ELR (cell line): ENCODE measurements around the gene GGCX.
"Not testable (repeated sequence)": the region's sequence is repeated elsewhere in the genome, so short reads cannot be mapped to it uniquely, and the experiment has no call there.

ENCODE experiments used
- DNase-seq: peaks from one replicate; pipeline ENCODE4 v3.0.0-alpha.2; 2015; ENCODE audit warnings: low read depth

The GGCX gene

DNA sequence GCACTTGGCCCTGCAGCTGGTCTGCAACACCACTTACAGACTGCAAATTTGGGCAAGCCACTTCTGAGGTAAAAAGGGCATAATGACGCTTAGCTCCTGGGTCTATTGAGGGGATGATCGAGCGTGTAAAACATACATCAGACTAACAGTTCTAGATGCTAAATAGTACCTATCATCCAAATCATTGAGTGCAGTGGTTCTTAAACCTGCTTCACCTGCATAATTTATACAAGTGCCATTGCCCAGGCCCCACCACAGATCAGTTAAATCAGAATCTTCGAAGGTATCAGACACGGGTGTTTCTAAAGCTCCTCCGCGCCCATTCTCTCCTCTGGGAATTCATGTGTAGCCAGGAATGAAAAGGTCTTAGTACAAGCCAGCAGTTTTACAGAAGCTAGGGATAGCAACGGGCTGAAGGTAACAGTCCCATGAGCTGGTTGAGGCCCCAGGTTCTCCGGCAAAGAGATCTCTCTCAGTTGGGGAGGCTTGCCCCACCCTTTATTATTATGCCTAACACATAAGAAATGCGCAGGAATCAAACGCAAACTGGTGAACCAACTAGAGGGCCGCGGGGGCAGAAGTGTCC lies 33.5 kb upstream of the GGCX start:
- no peak for DNase-seq

DNA sequence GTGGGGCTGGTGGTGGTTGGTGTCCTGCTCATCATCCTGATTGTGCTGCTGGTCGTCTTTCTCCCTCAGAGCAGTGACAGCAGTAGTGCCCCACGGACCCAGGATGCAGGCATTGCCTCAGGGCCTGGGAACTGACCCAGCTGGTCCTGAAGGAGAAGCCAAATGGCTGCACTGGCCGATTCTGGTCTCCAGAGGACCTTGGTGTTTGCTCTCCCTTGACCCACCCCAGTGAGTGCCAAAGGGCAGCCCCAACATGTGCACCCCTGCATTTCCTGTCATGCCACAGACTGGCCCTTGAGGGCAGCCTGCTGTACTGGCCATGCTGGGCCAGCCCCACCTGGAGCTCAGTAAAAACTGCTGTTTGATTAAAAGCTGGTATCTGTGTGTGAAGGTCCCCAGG lies 31.7 kb upstream of the GGCX start:
- DNase-seq: no peak

DNA sequence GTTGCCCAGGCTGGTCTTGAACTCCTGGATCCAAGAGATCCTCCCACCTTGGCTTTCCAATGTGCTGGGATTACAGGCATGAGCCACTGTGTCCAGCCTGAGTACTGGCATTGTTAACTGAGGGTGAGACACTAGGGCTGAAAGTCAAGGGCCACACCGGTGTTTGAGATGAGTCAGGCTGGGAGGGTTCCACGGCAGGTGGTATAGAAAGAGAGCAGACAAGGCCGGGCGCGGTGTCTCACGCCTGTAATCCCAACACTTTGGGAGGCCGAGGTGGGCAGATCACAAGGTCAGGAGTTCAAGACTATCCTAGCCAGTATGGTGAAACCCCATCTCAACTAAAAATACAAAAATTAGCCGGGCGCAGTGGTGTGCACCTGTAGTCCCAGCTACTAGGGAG lies 31.0 kb upstream of the GGCX start:
- not testable (repeated sequence) for DNase-seq

DNA sequence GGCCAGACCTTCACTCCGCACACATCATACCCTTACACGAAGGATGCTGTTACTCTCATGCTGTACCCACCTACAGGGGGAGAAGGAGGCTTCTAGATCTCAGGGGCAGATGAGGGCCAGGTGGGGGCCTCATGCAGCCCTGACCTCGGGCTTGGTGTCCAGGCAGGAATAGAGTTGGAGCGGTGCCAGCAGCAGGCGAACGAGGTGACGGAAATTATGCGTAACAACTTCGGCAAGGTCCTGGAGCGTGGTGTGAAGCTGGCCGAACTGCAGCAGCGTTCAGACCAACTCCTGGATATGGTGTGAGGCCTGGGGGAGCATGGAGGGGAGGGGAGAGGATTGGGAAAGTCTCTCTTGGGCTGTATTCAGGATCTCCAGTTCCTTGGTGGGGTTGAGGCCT lies 30.3 kb upstream of the GGCX start:
- DNase-seq: no peak

DNA sequence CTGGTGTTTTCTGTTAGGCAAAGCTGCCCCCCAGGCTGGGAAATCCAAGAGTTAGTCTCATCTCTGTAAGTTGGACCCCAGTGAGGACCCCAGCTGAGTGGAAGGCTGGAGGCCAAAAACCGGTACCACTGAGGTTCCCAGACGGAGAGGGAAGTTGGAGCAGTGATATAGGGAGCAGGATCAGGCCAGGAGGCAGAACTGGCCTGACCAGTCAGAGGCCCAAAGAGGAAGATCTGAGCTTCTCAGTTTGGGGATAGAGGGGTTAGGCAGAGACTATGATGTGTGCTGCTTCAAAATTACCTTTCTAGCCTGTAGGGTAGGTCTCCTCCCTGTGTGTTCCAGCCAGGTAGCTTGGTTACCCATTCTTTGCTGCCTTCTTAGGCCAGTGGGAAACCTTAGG lies 29.7 kb upstream of the GGCX start:
- no peak for DNase-seq

DNA sequence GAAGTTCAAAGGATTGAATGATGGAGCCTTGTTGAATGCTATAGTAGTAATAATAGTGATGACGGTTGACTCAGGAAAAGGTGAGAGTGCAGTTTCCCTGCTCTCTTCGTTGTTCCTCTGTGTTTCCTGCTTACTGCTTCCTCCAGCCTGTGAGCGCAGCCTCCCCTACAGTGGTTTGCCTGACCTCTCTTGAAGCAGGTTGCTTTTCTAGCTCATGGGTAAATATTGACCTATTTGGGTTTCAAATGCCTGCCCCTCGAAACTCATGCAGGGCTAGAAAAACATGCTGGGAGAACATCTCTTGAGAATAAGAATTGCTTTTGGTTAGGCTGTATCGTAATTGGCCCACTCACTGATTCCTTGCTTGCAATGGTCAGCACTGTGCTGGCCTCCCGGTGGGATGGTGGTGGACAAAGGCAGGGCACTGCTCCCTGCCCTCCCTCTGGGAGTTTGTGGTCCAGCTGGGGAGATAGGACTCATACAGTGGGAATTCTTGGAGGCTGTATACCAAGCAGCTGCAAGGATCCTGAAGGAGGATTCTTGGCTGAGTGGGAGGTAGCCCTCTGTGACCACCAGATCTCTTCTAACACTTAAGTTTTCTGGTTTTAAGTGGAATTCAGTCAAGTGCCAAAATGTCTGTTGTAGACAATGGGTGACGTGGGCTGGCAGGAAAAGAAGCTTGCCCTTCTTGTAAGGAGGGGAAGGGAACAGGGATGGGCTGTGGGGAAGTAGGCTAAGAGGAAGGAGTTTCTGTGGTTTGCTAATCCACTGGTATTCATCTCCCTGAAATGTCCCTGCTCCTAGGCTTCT lies 28.9 kb upstream of the GGCX start:
- DNase-seq: peak; percentile 57

DNA sequence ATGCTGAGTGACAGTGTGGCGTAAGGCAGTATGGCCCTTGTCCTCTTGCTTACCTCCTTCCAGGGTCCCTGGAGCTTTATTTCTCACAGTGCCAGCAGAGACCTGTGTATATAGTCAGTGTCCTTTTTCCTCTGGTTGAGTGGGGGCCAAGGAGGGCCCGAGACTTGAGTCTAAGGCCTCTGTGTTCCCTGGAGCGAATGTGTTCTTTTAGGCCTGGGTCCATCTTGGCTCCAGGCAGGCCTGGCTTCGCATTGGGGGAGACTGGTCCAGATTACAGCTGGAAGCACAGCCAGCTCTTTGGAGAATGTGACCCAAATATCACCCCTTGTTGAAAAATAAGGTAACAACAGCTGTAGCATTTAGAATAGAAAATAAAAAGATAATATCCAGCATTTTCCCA lies 27.9 kb upstream of the GGCX start:
- DNase-seq: no peak

DNA sequence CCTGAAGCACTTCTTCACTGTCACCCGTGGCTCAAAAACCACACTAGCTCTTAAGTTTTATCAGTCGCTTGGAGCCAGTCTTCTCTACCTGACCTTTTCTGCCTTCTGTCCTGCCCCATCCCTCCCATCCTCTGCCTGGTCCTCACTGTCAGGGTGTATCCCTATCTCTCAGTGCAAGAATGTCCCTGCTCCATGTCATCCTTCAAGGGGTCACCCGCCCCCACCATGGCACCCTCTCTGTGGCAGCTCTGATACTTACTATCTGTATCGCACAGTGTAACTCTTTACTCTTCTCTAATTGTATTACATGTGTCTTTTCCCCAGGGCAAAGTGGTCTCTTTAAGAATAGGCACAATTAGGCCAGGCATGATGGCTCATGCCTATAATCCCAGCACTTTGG lies 27.4 kb upstream of the GGCX start:
- DNase-seq: no peak

DNA sequence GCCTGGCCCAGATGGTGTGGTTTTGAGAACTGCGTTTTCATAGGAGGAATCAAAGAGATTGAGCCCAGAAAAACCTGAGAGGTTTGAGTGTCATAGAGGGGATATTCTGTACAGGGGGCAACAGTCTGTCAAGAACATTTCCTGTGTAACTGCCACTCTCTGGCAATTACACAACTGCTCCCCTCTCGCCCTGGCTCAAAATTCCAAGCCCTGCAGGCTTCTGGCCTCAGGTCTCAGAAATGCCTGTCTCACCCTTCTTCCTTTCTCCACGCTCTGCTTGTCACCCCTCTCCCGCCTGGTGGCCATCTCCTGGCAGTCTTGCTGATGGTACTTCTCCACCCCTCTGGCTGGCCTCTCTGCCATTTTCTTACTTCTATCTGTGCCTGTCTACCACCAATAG lies 26.9 kb upstream of the GGCX start:
- no peak for DNase-seq

DNA sequence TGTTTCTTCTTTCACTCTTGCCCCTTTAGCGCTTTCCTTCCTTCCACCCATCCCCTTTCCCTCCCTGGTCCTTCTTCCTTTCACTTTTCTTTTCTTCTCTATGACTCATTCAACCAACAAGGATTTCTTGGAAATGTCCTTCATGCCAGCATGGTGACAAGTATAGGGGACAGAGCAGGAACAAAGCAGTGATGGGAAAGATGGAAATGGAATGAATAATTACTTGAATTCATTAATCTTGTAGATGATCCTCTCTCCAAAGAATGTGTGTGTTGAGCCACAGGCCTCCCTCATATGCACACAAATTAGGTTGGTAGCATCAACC lies 24.4 kb upstream of the GGCX start:
- DNase-seq: peak; percentile 63

DNA sequence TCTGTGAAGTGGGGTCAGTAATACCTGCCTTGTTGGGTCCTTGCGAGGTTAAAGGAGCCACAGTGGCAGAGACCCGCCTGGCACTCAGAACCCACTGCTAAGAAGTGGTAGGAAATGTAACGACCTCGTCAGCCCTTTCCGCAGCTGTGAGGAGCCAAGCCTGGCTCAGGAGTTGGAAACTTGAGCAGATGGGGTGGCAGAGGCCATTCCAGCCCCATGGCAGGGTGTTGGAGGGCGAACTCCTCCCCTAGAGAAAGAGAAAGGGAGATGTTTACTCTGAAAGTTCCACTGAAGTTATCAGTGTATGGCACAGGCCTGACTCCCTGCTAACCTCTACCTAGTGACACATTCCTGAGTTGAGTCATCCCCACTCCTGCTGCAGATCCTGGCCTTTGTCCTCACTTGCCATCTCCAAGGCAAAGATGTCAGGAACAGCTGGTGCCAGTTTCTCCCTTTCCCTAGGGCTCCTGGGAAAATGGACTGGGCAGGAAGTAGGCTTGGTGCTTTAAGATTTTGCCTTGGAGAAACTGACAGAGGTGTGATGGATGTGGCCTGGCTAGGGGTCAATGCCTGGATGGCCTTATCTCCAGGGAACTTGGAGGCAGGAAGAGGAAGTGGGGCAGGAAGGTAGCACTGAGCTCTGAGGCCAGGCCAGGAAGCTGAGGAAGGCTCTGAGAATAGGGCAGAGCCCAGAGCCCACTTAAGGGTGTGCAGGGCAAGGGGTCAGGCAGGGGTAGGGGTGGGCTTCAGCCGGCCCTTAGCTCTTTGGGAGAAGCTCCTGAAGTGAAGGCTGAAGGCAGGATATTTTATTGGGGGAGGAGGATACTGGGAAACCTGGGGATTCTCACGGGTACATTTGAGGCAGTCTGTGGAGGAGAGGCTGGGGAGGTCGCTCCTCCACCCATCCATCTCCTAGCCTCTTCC lies 23.8 kb upstream of the GGCX start:
- peak; percentile 85 for DNase-seq

DNA sequence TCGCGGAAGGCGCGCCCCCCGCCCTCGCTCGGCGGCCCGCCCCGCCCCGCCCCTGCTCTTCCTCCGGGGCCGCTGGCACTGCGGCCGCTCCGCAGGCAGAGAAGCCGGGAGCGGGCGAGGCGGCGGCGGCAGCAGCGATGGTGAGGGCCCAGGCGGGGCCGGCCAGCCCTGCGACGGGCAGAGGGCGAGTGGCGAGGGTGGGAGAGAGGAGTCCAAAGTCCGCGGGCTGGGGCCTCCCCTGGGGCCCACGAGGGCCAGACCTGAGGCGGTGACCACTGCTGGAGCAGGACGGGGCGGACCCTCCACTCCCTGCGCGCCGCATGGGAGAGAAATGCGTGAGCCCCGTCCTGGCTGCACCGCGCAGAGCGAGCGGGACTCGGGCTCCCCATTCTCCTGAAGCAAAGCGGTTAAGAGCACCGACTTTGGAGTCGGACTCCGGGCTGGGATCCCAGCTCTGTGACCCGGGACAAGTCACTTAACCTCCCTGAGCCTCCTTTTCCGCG lies 23.1 kb upstream of the GGCX start, which contains the start of gene VAMP5:
Gene VAMP5 (plus strand): TSS at position 78 of the 503 bp plus-strand sequence. CDS start 60 bp downstream, at position 138.
- peak; percentile 55 for DNase-seq

DNA sequence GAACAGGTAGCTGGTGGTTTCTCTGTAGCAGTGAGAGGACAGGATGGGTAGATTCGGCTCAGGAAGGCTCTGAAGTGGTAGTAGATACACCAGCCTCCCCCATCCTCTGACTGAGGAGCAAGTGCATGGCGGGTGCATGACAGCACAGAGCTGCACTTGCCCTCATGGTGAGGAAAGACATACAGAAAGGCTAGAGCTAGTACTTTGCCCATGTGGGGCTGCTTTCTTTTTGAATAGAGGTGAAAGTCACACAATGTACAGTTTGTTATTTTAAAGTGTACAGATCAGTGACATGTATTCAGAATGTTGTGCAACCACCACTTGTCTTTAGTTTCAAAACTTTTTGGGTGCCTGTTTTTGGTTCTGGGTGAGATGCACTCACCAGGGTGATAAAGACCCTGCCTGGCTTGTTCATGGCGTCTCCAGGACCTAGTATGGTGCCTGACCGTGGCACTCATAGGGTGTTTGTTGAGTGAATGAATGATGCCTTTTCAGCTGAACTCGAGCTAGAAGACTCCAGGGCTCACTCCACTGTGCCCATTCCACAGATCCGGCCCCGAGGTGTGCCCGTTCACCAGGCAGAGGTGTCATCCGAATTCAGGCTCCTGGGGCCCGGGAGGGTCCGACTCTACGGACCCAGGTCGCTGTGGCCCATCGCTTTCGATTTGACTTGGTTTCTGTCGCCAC lies 22.5 kb upstream of the GGCX start:
- DNase-seq: peak; percentile 20

DNA sequence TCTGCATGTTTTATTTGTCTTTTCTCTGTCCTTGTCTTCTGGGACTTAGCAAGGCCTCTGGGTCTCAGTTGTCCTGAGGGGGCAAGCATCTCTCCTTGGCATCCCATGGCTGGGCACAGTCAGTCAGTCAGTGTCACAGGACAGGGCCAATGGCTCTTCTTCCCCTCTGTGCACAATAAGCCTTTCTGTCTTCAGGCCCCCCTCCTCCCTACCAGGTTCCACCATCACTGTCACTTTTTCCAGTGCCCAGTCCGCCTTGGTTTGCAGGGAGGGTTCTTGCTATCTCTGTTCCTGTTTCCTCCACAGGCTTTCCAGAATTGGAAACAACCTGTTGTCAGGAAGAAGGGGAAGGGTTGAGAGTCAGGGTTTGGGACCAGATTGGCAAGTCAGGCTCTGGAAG lies 21.2 kb upstream of the GGCX start:
- no peak for DNase-seq

DNA sequence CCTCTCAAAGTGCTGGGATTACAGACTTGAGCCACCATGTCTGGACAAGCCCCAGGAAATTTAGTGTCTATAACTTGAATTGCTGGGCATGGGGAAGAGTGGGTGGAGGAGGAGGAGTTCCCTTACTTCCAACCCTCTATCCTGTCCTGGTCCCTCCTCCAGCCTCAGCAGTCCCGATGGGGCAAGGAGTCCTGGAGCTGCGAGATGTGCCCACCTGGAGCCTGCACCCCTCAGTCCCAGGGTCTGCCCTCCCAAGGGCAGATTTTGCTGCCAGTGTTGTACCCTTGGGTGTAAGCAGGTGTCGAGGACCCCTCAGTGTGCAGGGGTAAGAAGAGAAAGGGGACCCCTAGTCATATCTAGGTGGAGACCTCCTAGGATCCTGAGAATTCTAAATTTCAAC lies 18.9 kb upstream of the GGCX start:
- DNase-seq: no peak

DNA sequence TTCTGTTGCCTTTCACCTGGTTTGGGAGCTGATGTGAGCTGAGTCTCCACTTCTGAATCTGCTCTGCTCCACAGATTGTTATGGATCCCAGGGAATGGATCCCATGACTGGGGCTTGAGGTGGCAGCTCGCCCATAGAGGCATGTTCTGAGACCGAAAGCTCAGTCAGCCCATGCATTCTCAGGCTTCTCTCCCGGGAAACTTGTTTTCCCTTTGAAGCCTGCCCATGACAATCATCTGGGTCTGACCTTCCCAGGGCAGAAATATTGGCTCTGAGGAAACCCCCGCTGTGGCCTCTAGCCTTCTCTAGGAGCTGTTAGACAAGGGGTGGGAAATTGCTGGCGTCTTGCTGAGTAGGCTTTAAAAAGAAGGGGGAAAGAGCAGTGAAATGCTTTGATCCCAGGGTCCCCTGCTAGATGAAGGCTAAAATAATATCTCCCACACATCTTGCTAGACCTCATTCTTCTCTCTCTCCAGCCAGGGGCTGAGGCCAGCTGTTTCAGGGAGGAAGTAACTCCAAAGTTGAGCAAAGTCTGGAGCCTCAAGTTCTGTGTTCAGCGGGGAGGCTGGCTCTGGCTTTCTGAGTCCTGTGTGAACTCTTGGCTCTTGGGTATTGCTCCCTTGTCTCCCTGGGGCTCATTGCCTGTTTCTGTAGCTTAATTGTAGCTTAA lies 18.1 kb upstream of the GGCX start:
- no peak for DNase-seq

DNA sequence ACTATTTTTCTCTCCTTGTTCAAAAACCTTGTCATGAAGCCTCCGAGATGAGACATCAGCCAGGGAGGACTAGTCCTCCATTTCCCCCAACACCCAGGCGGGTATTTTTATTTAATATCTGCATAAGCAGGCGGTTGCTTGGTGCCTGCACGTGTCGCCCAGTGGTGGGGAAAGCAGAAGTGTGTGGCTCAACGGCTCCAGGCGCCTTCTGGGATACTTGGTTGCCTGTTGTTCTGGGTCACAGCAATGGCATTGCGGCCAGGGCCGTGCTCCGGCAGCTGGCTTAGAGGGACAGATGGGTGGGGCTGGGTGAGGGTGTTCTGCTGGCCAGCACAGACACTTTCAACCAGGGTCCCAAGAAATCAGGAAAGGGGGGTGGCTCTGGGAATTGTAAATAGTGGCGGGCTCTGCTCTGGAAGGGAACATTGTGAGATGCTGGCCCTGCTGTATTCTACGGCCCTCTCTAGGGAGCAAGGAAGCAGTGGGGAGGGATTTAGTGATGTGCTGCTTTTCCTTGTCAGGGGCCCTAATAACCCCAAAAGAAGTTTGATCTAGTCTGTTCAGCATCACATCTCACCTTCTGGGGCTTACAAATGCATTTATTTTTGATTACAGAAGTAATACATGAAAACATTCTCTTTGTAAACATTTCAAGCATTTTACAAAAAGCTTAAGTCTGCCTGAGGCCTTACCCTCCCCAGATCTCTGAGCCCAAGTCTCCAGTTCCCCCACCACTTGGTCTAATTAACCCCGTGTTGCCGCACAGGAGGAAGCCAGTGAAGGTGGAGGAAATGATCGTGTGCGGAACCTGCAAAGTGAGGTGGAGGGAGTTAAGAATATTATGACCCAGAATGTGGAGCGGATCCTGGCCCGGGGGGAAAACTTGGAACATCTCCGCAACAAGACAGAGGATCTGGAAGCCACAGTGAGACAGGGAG lies 17.2 kb upstream of the GGCX start:
- no peak for DNase-seq

DNA sequence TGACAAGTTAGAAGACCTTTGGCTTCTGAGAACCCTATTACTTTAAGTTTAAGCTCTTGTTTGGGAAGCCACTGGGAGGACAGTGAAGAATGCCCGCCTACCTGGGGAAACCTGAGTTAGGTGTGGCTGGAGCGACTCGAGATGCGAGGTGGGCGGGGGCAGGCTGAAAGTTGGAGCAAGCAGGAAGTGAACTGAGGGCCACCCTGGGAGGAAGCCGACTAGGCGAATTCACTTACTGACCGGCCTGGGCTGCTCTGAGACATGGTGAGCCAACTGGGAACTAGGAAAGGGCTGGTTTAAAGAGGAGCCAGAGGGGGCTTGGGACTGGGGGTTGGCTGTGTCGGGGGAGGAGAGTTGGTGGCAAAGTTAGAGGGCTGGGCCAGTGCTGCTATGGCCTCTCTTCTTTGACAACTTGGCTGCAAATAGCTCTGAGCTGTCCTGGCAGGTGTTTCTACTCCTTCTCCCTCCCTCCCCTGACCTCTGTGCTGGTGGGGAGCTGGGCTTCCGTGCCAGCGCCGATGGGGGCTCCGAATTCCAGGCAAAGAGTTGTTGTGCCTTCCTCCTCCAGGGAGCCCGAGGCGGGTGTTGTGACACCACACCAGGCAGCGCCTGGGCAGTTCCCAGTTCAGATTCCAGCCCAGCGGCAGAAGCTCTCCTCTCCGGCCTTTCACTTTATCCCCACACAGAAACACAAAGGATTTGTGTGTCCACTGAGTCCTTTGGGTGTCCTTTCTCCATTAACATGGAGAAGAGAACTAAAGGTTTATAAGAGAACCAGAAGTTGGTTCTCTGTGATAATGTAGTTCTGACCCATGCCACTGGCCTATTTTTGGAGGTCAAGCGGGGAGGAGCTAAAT lies 16.3 kb upstream of the GGCX start, which contains the start of gene VAMP8:
Gene VAMP8 (plus strand): TSS at position 201 of the 857 bp plus-strand sequence. CDS start 61 bp downstream, at position 262.
- no peak for DNase-seq

DNA sequence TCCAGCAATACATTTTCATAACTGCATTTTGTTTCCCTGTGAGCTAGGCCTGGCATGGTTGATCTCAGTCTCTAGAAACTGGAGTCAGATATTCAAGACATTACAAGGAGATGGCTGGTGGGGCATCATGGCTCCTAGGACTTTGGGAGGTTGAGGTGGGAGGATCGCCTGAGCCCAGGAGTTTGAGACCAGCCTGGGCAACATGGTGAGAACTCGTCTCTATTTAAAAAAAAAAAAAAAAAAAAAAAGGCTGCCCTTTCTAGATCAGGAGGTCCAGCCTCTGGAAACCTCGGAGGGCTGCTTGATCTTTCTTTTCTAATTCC lies 15.7 kb upstream of the GGCX start:
- no peak for DNase-seq
